NK-92 (cell line): ENCODE measurements around the gene SF3B3.
"Not testable (repeated sequence)": the region's sequence is repeated elsewhere in the genome, so short reads cannot be mapped to it uniquely, and the experiment has no call there.

Experiments used
- DNase-seq: peaks from one replicate; lab custom pipeline; 2025; ENCODE audit not compliant: unreplicated experiment; lab: John Stamatoyannopoulos, UW

SF3B3 gene

GRCh38 chr16:70614208-70614951 is 90.8 kb downstream of the SF3B3 start:
- no peak for DNase-seq

GRCh38 chr16:70615945-70616344 is 92.3 kb downstream of the SF3B3 start:
- no peak for DNase-seq

- not testable (repeated sequence) for DNase-seq
Observed at GRCh38 chr16:70621864-70622263, 98.2 kb downstream of the SF3B3 start.
